NCI-H2196 treated with DMSO at 0.1 percent for 48 hours (cell line): ENCODE data around the gene C4orf36.

Source experiments
- DNase-seq: peaks from one replicate; lab custom pipeline; 2025; ENCODE audit not compliant: unreplicated experiment; lab: John Stamatoyannopoulos, UW

C4orf36 gene

GRCh38 chr4:86857341-86858052, 34.7 kb downstream of the C4orf36 start:
- DNase-seq: no peak

- DNase-seq: no peak
Observed at GRCh38 chr4:86856896-86857295, 35.3 kb downstream of the C4orf36 start.

- DNase-seq: no peak
Observed at GRCh38 chr4:86855572-86855971, 36.6 kb downstream of the C4orf36 start.

- no peak for DNase-seq
Observed at GRCh38 chr4:86853209-86853608, 39.0 kb downstream of the C4orf36 start.

GRCh38 chr4:86848732-86849619, 43.2 kb downstream of the C4orf36 start, which contains the start of gene SLC10A6:
SLC10A6 (minus strand) TSS chr4:86849384; CDS start chr4:86849115, 269 bp downstream.
- no peak for DNase-seq

GRCh38 chr4:86848136-86848535, 44.1 kb downstream of the C4orf36 start:
- no peak for DNase-seq

- no peak for DNase-seq
Observed at GRCh38 chr4:86847571-86847970, 44.7 kb downstream of the C4orf36 start.

GRCh38 chr4:86846921-86847320, 45.3 kb downstream of the C4orf36 start:
- no peak for DNase-seq

- DNase-seq: no peak
Observed at GRCh38 chr4:86845593-86845992, 46.6 kb downstream of the C4orf36 start.

- DNase-seq: no peak
Observed at GRCh38 chr4:86841309-86841708, 50.9 kb downstream of the C4orf36 start.

- DNase-seq: no peak
Observed at GRCh38 chr4:86840858-86841257, 51.4 kb downstream of the C4orf36 start.

GRCh38 chr4:86837691-86838503, 54.3 kb downstream of the C4orf36 start:
- no peak for DNase-seq

- no peak for DNase-seq
Observed at GRCh38 chr4:86835677-86836076, 56.5 kb downstream of the C4orf36 start.

GRCh38 chr4:86834901-86835300, 57.3 kb downstream of the C4orf36 start:
- no peak for DNase-seq

- no peak for DNase-seq
Observed at GRCh38 chr4:86833615-86834014, 58.6 kb downstream of the C4orf36 start.

GRCh38 chr4:86831262-86832130, 60.7 kb downstream of the C4orf36 start:
- no peak for DNase-seq
